ENCODE data around the gene GOLGA1.
"Not testable (repeated sequence)": the region's sequence is repeated elsewhere in the genome, so short reads cannot be mapped to it uniquely, and the experiment has no call there.

GOLGA1 gene

GRCh38 chr9:124940894-124941678 is at the start of gene GOLGA1:
Gene GOLGA1 (minus strand): TSS chr9:124941083. CDS start chr9:124938711, 2,372 bp downstream.
- DNase-seq (ENCODE audit: low read depth) = peak; percentile 81

GRCh38 chr9:124983698-124984097 is 42.8 kb upstream of the GOLGA1 start:
- DNase-seq (ENCODE audit: low read depth) = no peak

- no peak for DNase-seq (ENCODE audit: low read depth)
Observed at GRCh38 chr9:124980431-124980830, 39.5 kb upstream of the GOLGA1 start.

GRCh38 chr9:124975131-124975530 is 34.2 kb upstream of the GOLGA1 start:
- DNase-seq (ENCODE audit: low read depth) = no peak

GRCh38 chr9:124973807-124974206 is 32.9 kb upstream of the GOLGA1 start:
- no peak for DNase-seq (ENCODE audit: low read depth)

GRCh38 chr9:124972241-124972770 is 31.4 kb upstream of the GOLGA1 start:
- DNase-seq (ENCODE audit: low read depth) = no peak

- DNase-seq (ENCODE audit: low read depth) = no peak
Observed at GRCh38 chr9:124969401-124969800, 28.5 kb upstream of the GOLGA1 start.

GRCh38 chr9:124968238-124968637 is 27.4 kb upstream of the GOLGA1 start:
- no peak for DNase-seq (ENCODE audit: low read depth)

- not testable (repeated sequence) for DNase-seq (ENCODE audit: low read depth)
Observed at GRCh38 chr9:124965775-124966568, 25.1 kb upstream of the GOLGA1 start.

- no peak for DNase-seq (ENCODE audit: low read depth)
Observed at GRCh38 chr9:124964604-124965003, 23.7 kb upstream of the GOLGA1 start.

- DNase-seq (ENCODE audit: low read depth) = no peak
Observed at GRCh38 chr9:124964056-124964455, 23.2 kb upstream of the GOLGA1 start.

- no peak for DNase-seq (ENCODE audit: low read depth)
Observed at GRCh38 chr9:124960409-124960752, 19.5 kb upstream of the GOLGA1 start.

GRCh38 chr9:124959671-124960408 is 19.0 kb upstream of the GOLGA1 start:
- not testable (repeated sequence) for DNase-seq (ENCODE audit: low read depth)

- no peak for DNase-seq (ENCODE audit: low read depth)
Observed at GRCh38 chr9:124954255-124954654, 13.4 kb upstream of the GOLGA1 start.

GRCh38 chr9:124950050-124950718 is 9.3 kb upstream of the GOLGA1 start:
- no peak for DNase-seq (ENCODE audit: low read depth)

- DNase-seq (ENCODE audit: low read depth) = no peak
Observed at GRCh38 chr9:124949387-124949786, 8.5 kb upstream of the GOLGA1 start.

GRCh38 chr9:124947727-124948391 is 7.0 kb upstream of the GOLGA1 start:
- DNase-seq (ENCODE audit: low read depth) = no peak

GRCh38 chr9:124946167-124946566 is 5.3 kb upstream of the GOLGA1 start:
- no peak for DNase-seq (ENCODE audit: low read depth)

GRCh38 chr9:124941679-124942561 is 1.0 kb upstream of the GOLGA1 start:
- DNase-seq (ENCODE audit: low read depth) = peak; percentile 26

GRCh38 chr9:124940521-124940893 is 376 bp downstream of the GOLGA1 start:
- DNase-seq (ENCODE audit: low read depth) = no peak

Data from stimulated activated CD8-positive, alpha-beta memory T cell treated with anti-CD3 and anti-CD28 coated beads, Interleukin-15, amount 100 ng/mL, for 24 hours (primary cell).